Right atrium auricular region (tissue), 2 donors: Measurements from ENCODE around the gene ADAMTS4. TPM values are rescaled to one million over a fixed set of nuclear protein-coding genes. Genes with fewer than 3 reads are reported as not detected.
A peak's percentile ranks its signal among the peaks of the same experiment; 100 is the strongest.

Experiments
- DNase-seq: peaks from one replicate; pipeline ENCODE4 v3.0.0-alpha.2; 2019; ENCODE audit warnings: low spot score
- H3K27ac ChIP-seq, 2 donors: fragments of 200-600 bp; sonication (generic); 1 replicate in 1 of 2; 2 replicates in 1 of 2; pipeline ENCODE4 v1.5.1; 2016 to 2019
- H3K27me3 ChIP-seq, 2 donors: fragments of 200-600 bp; sonication (generic); one replicate each; pipeline versions ENCODE4 v1.5.1 to v1.6.0; 2017 to 2019
- H3K36me3 ChIP-seq: fragments of 200-600 bp; sonication (generic); one replicate; pipeline ENCODE4 v1.5.1; 2016
- H3K4me1 ChIP-seq, 2 donors: fragments of 200-600 bp; sonication (generic); one replicate each; pipeline versions ENCODE4 v1.5.1 to v1.6.0; 2017 to 2019
- H3K4me3 ChIP-seq, 2 donors: fragments of 200-600 bp; sonication (generic); 1 replicate in 1 of 2; 2 replicates in 1 of 2; pipeline ENCODE4 v1.5.1; 2017 to 2019; ENCODE audit warnings: mild to moderate bottlenecking in 1 of 2, moderate library complexity in 1 of 2
- H3K9me3 ChIP-seq, 2 donors: fragments of 200-600 bp; sonication (generic); one replicate each; pipeline ENCODE4 v1.5.1; 2019
- total RNA-seq, 2 donors: library from RNA; depleted of rRNA; stranded (reverse); fragments of >200 nt; gene quantifications; one replicate each; pipeline ENCODE4 v1.1.0, GENCODE V29; 2016
- TF ChIP-seq, protein P1 (sequence below), 2 donors: fragments of 200-600 bp; sonication (generic); IDR thresholded peaks; one replicate each; pipeline ENCODE4 v1.5.1; 2019; ENCODE audit warnings: antibody characterized with exemption in 2 of 2

The ADAMTS4 gene
- total RNA-seq, 2 donors from 2014 or later: 12.6 to 19.5 TPM

DNA sequence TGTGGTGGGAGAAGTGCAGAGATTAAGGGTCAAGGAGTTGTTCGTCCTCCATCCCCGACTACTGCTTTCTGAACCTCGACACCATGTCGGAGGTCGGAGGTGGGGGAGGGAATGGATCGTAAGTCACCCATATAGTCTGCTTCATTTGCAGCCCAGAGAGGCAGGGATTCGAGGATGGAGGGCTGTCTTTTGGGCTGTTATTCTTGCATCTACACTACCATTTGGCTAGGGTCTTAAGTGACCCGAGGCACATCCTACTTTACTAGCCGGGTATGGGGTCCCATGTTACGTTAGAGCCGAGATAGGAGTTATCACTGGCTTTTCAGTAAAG, 39.0 kb downstream of the ADAMTS4 start:
- no peak for DNase-seq
- Histone ChIP-seq H3K4me3 (peak overlapping the region; percentile 93 to 99), H3K36me3 (peaks cover 29% of the 10 kb centered on the region), H3K4me1 (peaks cover 0 to 38% of the 10 kb centered on the region in 2 donors), H3K27me3 (no peaks in the 10 kb centered on the region), H3K27ac (peak overlapping the region; percentile 89 to 96), H3K9me3 (no peaks in the 10 kb centered on the region)
- TF ChIP-seq, protein P1, sequence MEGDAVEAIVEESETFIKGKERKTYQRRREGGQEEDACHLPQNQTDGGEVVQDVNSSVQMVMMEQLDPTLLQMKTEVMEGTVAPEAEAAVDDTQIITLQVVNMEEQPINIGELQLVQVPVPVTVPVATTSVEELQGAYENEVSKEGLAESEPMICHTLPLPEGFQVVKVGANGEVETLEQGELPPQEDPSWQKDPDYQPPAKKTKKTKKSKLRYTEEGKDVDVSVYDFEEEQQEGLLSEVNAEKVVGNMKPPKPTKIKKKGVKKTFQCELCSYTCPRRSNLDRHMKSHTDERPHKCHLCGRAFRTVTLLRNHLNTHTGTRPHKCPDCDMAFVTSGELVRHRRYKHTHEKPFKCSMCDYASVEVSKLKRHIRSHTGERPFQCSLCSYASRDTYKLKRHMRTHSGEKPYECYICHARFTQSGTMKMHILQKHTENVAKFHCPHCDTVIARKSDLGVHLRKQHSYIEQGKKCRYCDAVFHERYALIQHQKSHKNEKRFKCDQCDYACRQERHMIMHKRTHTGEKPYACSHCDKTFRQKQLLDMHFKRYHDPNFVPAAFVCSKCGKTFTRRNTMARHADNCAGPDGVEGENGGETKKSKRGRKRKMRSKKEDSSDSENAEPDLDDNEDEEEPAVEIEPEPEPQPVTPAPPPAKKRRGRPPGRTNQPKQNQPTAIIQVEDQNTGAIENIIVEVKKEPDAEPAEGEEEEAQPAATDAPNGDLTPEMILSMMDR (IDR thresholded peaks at IDR 0.05): no peak

DNA sequence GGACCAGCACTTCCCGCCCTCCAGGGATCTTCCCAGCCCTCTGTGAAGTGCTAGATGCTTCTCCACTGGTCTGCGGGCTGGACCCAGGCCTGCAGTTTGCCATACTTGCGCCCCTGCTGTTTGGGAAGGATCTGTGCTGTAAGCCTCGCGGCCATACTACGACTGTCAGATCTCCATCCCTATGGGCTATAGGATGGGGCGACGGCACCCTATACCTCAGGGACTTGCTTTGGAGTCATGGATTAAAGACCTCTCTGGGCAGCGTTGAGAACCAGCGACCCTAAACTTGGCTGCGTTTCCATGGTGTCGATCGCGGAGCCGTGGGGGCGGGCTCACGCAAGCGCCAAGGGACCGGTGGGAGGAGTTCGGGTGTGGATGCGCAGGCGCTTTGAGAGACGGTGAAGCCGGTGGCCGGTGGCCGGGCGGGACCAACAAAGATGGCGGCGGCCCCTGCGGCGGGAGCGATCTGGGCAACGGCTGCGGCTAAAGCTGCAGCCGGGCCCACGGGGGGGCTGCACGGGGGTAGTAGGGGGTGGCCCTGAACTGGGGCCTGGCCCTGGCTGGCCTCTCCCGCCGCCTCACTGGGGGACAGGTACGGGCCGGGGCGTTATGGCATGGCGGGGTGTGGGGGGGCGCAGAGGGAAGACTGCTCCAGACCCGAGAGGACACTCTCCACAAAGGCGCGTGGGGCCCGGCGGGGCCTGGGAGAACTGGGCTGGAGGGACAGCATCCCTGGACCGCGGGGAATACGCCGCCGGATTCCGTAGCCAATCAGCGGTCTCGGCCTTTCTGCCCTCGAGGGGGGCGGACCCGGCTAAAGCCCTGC, 39.6 kb downstream of the ADAMTS4 start, which contains the start of gene USP21:
Gene USP21 (plus strand): TSS at position 414 of the 826 bp plus-strand sequence. CDS start 1,141 bp downstream, outside the sequence.
- H3K27ac ChIP-seq: peak within 1 kb of the TSS; percentile 89 to 96

DNA sequence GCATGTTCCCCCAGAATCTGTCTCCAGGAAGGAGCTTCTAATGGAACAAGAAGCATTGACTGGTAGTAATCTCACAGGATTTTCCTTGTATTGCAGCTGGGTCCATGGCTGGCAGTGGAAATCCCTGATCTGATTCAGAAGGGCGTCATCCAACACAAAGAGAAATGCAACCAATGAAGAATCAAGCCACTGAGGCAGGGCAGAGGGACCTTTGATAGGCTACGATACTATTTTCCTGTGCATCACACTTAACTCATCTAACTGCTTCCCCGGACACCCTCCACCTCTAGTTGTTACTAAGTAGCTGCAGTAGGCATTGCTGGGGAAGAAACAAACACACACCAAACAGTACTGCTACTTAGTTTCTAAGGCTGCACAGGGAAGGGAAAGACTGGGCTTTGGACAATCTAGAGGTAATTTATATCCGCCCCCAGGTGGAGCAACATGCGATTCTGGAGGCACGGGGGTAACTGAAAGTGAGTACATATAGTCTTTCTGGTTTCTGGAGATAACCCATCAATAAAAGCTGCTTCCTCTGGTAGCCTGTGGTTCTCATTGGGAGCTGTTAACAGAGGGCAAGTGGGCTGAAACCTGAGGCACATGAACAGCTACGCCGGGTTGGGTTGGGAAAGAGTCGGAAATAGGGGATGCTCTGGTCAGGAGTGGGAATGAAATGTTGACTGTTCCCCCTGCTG, 40.4 kb downstream of the ADAMTS4 start:
- no peaks in the 10 kb centered on the region for H3K9me3 ChIP-seq
- H3K4me3 ChIP-seq: peak overlapping the region in 1 of 2 donors; percentile 99
- TF ChIP-seq, protein P1 (IDR thresholded peaks at IDR 0.05): no peak
- DNase-seq: no peak
- peak overlapping the region; percentile 89 to 96 for H3K27ac ChIP-seq
- no peaks in the 10 kb centered on the region for H3K27me3 ChIP-seq
- H3K4me1 ChIP-seq: peaks cover 0 to 42% of the 10 kb centered on the region in 2 donors
- peaks cover 16% of the 10 kb centered on the region for H3K36me3 ChIP-seq

More for the DNA sequence above, 39.6 kb downstream of the ADAMTS4 start, which contains the start of gene USP21:
- peak within 1 kb of the TSS; percentile 93 to 99 for H3K4me3 ChIP-seq
- H3K4me1 ChIP-seq: peaks cover 0 to 41% of the 10 kb centered on the region in 2 donors
- no peaks in the 10 kb centered on the region for H3K9me3 ChIP-seq
- peaks cover 23% of the 10 kb centered on the region for H3K36me3 ChIP-seq
- no peaks in the 10 kb centered on the region for H3K27me3 ChIP-seq
- TF ChIP-seq, protein P1 (IDR thresholded peaks at IDR 0.05): peak in 1 of 2 donors; percentile 32
- DNase-seq: peak; percentile 93

DNA sequence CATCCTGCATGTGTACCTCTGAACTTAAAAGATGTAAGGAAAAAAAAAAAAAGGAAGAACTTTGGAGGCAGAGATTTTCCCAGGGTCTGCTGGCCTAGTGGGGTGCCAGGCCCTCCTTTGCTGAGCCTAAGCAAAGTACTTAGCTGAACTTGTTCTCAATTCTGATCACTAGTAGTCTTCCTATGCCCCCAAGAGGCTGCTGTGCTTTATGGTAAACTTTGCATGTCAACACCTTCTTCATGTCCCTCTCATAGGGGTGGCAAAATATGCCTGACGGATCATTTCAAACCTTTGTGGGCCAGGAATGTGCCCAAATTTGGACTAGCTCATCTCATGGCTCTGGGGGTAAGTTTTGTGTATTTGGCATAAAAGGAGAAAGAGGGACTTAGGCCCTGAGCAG, 41.0 kb downstream of the ADAMTS4 start:
- no peak overlapping the region for H3K4me3 ChIP-seq
- H3K36me3 ChIP-seq: peaks cover 13% of the 10 kb centered on the region
- TF ChIP-seq, protein P1 (IDR thresholded peaks at IDR 0.05): no peak
- peaks cover 0 to 42% of the 10 kb centered on the region in 2 donors for H3K4me1 ChIP-seq
- no peak overlapping the region for H3K27ac ChIP-seq
- no peak for DNase-seq
- no peaks in the 10 kb centered on the region for H3K9me3 ChIP-seq
- H3K27me3 ChIP-seq: no peaks in the 10 kb centered on the region

DNA sequence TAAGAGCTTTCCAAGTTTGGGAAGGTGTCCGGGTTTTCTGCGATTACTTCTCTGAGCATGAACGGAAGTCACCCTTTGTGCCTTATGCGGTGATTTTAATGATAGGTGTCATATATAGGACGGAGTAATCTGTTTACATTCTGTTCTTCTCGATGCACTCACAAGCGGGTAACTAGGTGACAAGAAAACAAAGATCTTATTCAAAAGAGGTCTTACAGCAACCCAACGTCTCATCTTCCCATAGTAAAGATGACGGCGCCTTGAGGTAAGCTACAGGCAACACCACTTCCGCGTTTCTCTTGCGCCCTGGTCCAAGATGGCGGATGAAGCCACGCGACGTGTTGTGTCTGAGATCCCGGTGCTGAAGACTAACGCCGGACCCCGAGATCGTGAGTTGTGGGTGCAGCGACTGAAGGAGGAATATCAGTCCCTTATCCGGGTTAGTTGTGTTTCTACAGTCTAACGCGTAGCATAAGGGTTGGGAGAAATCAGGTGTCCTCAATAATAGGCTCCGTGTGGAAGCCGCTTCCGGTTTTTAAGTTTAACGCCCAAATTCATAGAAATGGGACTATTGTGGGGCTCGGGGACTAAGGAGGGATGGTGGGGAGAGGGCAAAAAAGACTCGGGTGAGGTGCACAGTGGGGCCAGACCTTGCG, 45.0 kb downstream of the ADAMTS4 start, which contains the start of gene UFC1:
Gene UFC1 (plus strand): TSS at position 297 of the 656 bp plus-strand sequence. CDS start 20 bp downstream, at position 317.
- H3K4me1 ChIP-seq: peaks cover 0 to 15% of the 10 kb centered on the region in 2 donors
- H3K36me3 ChIP-seq: peaks cover 12% of the 10 kb centered on the region
- peak; percentile 83 for DNase-seq

More for the DNA sequence above, 45.0 kb downstream of the ADAMTS4 start, which contains the start of gene UFC1:
- H3K27me3 ChIP-seq: no peaks in the 10 kb centered on the region
- TF ChIP-seq, protein P1 (IDR thresholded peaks at IDR 0.05): no peak
- H3K9me3 ChIP-seq: no peaks in the 10 kb centered on the region
- peak within 1 kb of the TSS; percentile 68 to 90 for H3K4me3 ChIP-seq
- peak within 1 kb of the TSS; percentile 91 to 97 for H3K27ac ChIP-seq
